K562 (cell line): ENCODE results near the gene ULK1.

Source experiments
- GABPA ChIP-seq: fragments of 200-800 bp; sonication (Bioruptor generic); conservative IDR thresholded peaks from 2 replicates; pipeline ENCODE4 v1.6.1; 2016; ENCODE audit warnings: low read depth, missing genetic modification characterization, missing compliant biosample characterization
- IRF1 ChIP-seq: sonication (generic); formaldehyde crosslinking; IDR thresholded peaks from 2 replicates; pipeline ENCODE4 v1.8.0; 2022; ENCODE audit warnings: missing genetic modification reagents, mild to moderate bottlenecking, borderline replicate concordance
- POLR2A ChIP-seq: fragments of 450-650 bp; conservative IDR thresholded peaks from 2 replicates; pipeline ENCODE4 v1.6.1; 2016
- POLR2AphosphoS5 ChIP-seq: IDR thresholded peaks from 2 replicates; pipeline ENCODE4 v1.6.1; 2011; ENCODE audit warnings: mild to moderate bottlenecking, low read depth, low read length, moderate library complexity; ENCODE audit not compliant: control insufficient read depth, insufficient read depth
- ZHX1 ChIP-seq: fragments of 150-350 bp; conservative IDR thresholded peaks from 2 replicates; pipeline ENCODE4 v1.6.1; 2014; ENCODE audit warnings: low read length

GRCh38 chr12:131909081-131909751 is 14.8 kb downstream of the ULK1 start:
- no peak for TF ChIP-seq POLR2AphosphoS5
- TF ChIP-seq GABPA = no peak
- no peak for TF ChIP-seq IRF1
- no peak for TF ChIP-seq ZHX1
- TF ChIP-seq POLR2A = no peak
